ENCODE measurements around the gene CLDN20. TPM values are rescaled to one million over a fixed set of nuclear protein-coding genes. Genes with fewer than 3 reads are reported as not detected.

Gene CLDN20
- total RNA-seq, 3 donors from 2014 or later (not counting 1 experiment from before 2014, with no cell fraction given): not detected

DNA sequence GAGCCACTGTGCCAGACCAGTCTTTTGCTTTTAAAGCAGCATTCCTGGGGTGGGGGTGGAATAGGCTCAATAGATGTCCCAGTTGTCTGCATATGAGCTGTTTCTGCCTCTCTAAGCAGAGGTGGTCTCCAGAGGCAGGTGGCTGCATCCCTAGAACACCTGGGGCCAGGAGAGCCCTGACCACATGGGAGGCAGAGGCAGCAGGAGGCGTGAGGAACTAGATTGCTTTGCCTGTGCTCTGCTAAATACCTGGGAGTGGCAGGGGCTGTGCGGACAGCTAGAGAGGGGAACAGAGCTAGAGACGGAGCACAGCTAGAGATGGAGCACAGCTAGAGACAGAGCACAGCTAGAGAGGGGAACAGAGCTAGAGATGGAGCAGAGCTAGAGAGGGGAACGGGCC, 29.1 kb upstream of the CLDN20 start:
- Histone ChIP-seq H3K4me1 (ENCODE audit: control insufficient read depth, insufficient read depth, low read length) (no peaks in the 10 kb centered on the region), H3K36me3 (ENCODE audit: control insufficient read depth, insufficient read depth, low read length) (no peaks in the 10 kb centered on the region), H3K4me3 (ENCODE audit: low read length) (no peak overlapping the region), H3K9me3 (ENCODE audit: control insufficient read depth, insufficient read depth, low read length) (no peaks in the 10 kb centered on the region), H3K27me3 (ENCODE audit: control insufficient read depth, insufficient read depth, low read length) (no peaks in the 10 kb centered on the region), H3K27ac (ENCODE audit: low read length) (no peak overlapping the region)
- no peak overlapping the region for H3K4me3 Mint-ChIP-seq
- intact Hi-C loops (cut with micrococcal nuclease): no loop called here
- peaks cover 2 to 7% of the 10 kb centered on the region in 2 donors for H3K27me3 Mint-ChIP-seq (ENCODE audit: low read depth in 2 of 2)
- DNase-seq (no peak), ATAC-seq (no peak)
- no peak overlapping the region for H3K27ac Mint-ChIP-seq
- TF ChIP-seq, protein P1, sequence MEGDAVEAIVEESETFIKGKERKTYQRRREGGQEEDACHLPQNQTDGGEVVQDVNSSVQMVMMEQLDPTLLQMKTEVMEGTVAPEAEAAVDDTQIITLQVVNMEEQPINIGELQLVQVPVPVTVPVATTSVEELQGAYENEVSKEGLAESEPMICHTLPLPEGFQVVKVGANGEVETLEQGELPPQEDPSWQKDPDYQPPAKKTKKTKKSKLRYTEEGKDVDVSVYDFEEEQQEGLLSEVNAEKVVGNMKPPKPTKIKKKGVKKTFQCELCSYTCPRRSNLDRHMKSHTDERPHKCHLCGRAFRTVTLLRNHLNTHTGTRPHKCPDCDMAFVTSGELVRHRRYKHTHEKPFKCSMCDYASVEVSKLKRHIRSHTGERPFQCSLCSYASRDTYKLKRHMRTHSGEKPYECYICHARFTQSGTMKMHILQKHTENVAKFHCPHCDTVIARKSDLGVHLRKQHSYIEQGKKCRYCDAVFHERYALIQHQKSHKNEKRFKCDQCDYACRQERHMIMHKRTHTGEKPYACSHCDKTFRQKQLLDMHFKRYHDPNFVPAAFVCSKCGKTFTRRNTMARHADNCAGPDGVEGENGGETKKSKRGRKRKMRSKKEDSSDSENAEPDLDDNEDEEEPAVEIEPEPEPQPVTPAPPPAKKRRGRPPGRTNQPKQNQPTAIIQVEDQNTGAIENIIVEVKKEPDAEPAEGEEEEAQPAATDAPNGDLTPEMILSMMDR (IDR thresholded peaks at IDR 0.05): no peak
- no peaks in the 10 kb centered on the region for H3K9me3 Mint-ChIP-seq
- no peaks in the 10 kb centered on the region for H3K36me3 Mint-ChIP-seq
- WGBS (ENCODE audit: insufficient coverage): 91% methylated on average over 4 of the region's 4 CpGs
- no peaks in the 10 kb centered on the region for H3K4me1 Mint-ChIP-seq

DNA sequence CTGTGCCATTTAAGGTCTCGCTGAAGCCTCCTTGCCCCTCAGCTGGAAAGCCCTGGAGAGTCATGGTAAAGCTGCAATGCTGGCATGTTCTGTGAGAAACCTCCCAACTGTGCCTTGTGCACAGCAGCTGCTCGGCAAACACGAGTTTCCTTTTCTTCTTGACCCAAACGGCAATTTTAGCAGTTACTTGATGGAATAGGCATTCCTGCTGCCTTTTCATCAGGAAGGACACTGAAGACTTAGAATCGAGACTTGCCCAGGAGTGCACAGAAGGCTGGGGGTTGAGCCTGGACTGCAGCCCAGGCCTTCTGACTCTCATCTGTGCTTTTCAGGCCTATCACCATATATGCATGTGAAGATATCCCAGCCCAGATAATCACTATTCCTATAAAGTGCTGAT, 28.7 kb upstream of the CLDN20 start:
- H3K36me3 Mint-ChIP-seq: no peaks in the 10 kb centered on the region
- H3K4me3 Mint-ChIP-seq: no peak overlapping the region
- ATAC-seq (no peak), DNase-seq (no peak)
- H3K27ac Mint-ChIP-seq: no peak overlapping the region
- peaks cover 6 to 7% of the 10 kb centered on the region in 2 donors for H3K27me3 Mint-ChIP-seq (ENCODE audit: low read depth in 2 of 2)
- H3K9me3 Mint-ChIP-seq: no peaks in the 10 kb centered on the region
- Histone ChIP-seq H3K4me1 (ENCODE audit: control insufficient read depth, insufficient read depth, low read length) (no peaks in the 10 kb centered on the region), H3K9me3 (ENCODE audit: control insufficient read depth, insufficient read depth, low read length) (no peaks in the 10 kb centered on the region), H3K27ac (ENCODE audit: low read length) (no peak overlapping the region), H3K36me3 (ENCODE audit: control insufficient read depth, insufficient read depth, low read length) (no peaks in the 10 kb centered on the region), H3K27me3 (ENCODE audit: control insufficient read depth, insufficient read depth, low read length) (no peaks in the 10 kb centered on the region), H3K4me3 (ENCODE audit: low read length) (no peak overlapping the region)
- intact Hi-C loops (cut with micrococcal nuclease): no loop called here
- TF ChIP-seq, protein P1 (IDR thresholded peaks at IDR 0.05): no peak
- no peaks in the 10 kb centered on the region for H3K4me1 Mint-ChIP-seq
- 70% methylated on average over 5 of the region's 5 CpGs for WGBS (ENCODE audit: insufficient coverage)

DNA sequence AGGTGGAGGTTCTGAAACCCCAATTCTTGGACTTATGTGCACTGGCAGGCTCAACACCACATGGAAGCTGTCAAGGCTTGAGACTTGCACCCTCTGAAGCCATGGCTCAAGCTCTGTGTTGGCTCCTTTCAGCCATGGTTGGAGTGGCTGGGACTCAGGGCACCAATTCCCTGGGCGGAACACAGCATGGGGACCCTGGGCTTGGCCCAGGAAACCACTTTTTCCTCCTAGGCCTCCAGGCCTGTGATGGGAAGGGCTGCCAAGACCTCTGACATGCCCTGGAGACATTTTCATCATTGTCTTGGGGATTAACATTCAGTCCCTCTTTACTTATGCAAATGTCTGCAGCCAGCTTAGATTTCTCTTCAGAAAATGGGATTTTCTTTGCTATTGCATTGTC, 26.2 kb upstream of the CLDN20 start:
- ATAC-seq (no peak), DNase-seq (no peak)
- intact Hi-C loops (cut with micrococcal nuclease): no loop called here
- Mint-ChIP-seq H3K27ac (no peak overlapping the region), H3K27me3 (ENCODE audit: low read depth in 2 of 2) (peaks cover 11 to 13% of the 10 kb centered on the region in 2 donors), H3K36me3 (no peaks in the 10 kb centered on the region), H3K4me1 (no peaks in the 10 kb centered on the region), H3K9me3 (no peaks in the 10 kb centered on the region), H3K4me3 (no peak overlapping the region)
- H3K36me3 ChIP-seq (ENCODE audit: control insufficient read depth, insufficient read depth, low read length): no peaks in the 10 kb centered on the region
- 93% methylated on average over 1 of the region's 1 CpG for WGBS (ENCODE audit: insufficient coverage)
- no peak overlapping the region for H3K27ac ChIP-seq (ENCODE audit: low read length)
- no peaks in the 10 kb centered on the region for H3K9me3 ChIP-seq (ENCODE audit: control insufficient read depth, insufficient read depth, low read length)
- no peak overlapping the region for H3K4me3 ChIP-seq (ENCODE audit: low read length)
- H3K4me1 ChIP-seq (ENCODE audit: control insufficient read depth, insufficient read depth, low read length): no peaks in the 10 kb centered on the region
- TF ChIP-seq, protein P1 (IDR thresholded peaks at IDR 0.05): no peak
- H3K27me3 ChIP-seq (ENCODE audit: control insufficient read depth, insufficient read depth, low read length): no peaks in the 10 kb centered on the region

DNA sequence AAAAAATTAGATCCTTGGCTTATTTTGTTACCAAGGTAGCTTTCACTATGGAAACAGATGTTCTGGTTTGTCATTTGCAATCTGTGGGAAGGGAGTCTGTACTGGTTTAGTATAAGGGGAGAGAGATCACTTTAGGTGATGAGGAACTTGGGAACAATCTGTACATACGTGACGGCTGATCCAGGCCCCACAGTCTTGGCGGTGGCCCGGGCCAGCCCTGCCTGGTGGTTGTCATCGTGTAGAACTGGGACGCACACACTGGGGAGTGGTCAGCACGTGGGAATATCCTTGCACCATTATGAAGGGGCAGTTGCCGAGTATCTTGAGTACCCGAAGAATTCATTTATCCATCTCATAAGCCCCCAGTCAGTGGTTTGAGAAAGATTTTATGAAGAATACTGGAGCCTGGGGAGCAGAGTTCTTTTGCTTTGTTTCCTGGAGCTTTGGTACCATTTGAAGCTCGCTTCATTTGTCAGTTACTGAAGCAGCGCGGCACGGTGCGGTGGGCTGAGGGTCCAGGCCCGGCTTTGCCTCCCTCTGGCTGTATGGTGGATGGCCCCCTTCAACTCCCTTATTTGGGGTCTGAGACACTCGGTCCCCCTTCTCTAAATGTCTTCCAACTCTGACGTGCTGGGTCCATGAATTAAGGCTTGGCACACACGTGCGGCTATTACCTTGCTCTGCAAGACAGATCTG, 22.8 kb upstream of the CLDN20 start:
- intact Hi-C loops (cut with micrococcal nuclease): no loop called here
- Histone ChIP-seq H3K9me3 (ENCODE audit: control insufficient read depth, insufficient read depth, low read length) (no peaks in the 10 kb centered on the region), H3K27me3 (ENCODE audit: control insufficient read depth, insufficient read depth, low read length) (no peaks in the 10 kb centered on the region), H3K4me3 (ENCODE audit: low read length) (no peak overlapping the region), H3K36me3 (ENCODE audit: control insufficient read depth, insufficient read depth, low read length) (no peaks in the 10 kb centered on the region), H3K27ac (ENCODE audit: low read length) (no peak overlapping the region), H3K4me1 (ENCODE audit: control insufficient read depth, insufficient read depth, low read length) (no peaks in the 10 kb centered on the region)
- DNase-seq: no peak
- Mint-ChIP-seq H3K4me3 (no peak overlapping the region), H3K36me3 (no peaks in the 10 kb centered on the region), H3K27me3 (ENCODE audit: low read depth in 2 of 2) (peaks cover 11 to 13% of the 10 kb centered on the region in 2 donors), H3K4me1 (no peaks in the 10 kb centered on the region), H3K9me3 (no peaks in the 10 kb centered on the region), H3K27ac (no peak overlapping the region)
- 94% methylated on average over 17 of the region's 19 CpGs for WGBS (ENCODE audit: insufficient coverage)
- TF ChIP-seq, protein P1 (IDR thresholded peaks at IDR 0.05): no peak
- ATAC-seq: no peak

All from natural killer cell (primary cell).